Esophagus squamous epithelium (tissue), 4 donors: ENCODE measurements around the gene USH2A.

ENCODE experiments used
- POLR2A ChIP-seq, 4 donors: fragments of 450-650 bp; IDR thresholded peaks; one replicate each; pipeline ENCODE4 v1.6.1; 2017; ENCODE audit warnings: antibody characterized with exemption in 4 of 4, mild to moderate bottlenecking in 4 of 4, moderate library complexity in 3 of 4
- TF ChIP-seq, protein P1 (sequence below), 6 experiments: fragments of 450-650 bp in 4 of 6; fragments of 200-600 bp in 2 of 6; sonication (generic) in 2 of 6; IDR thresholded peaks; one replicate each; pipeline ENCODE4 v1.5.1; 2016 to 2019; ENCODE audit warnings: antibody characterized with exemption in 6 of 6, mild to moderate bottlenecking in 4 of 6, moderate library complexity in 4 of 6

DNA sequence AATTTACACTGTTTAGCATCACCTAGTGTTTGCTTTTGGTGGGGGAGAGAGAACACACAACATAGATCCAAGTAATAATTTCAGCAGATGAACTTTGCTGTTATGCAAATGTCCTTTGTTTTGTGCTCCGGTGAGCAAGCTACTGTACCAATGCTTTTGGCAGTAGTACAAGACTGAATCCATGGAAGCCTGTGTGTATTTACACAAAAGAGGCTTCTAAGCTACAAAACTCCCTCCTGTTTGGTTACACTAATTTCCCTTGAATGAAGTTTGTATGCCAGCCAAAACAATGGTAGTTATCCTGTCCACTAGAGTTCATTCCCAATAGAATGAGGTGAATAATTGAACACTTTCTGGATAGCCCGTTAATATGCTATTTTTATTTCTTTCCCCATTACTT lies 535.6 kb downstream of the USH2A start:
- TF ChIP-seq, protein P1, sequence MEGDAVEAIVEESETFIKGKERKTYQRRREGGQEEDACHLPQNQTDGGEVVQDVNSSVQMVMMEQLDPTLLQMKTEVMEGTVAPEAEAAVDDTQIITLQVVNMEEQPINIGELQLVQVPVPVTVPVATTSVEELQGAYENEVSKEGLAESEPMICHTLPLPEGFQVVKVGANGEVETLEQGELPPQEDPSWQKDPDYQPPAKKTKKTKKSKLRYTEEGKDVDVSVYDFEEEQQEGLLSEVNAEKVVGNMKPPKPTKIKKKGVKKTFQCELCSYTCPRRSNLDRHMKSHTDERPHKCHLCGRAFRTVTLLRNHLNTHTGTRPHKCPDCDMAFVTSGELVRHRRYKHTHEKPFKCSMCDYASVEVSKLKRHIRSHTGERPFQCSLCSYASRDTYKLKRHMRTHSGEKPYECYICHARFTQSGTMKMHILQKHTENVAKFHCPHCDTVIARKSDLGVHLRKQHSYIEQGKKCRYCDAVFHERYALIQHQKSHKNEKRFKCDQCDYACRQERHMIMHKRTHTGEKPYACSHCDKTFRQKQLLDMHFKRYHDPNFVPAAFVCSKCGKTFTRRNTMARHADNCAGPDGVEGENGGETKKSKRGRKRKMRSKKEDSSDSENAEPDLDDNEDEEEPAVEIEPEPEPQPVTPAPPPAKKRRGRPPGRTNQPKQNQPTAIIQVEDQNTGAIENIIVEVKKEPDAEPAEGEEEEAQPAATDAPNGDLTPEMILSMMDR (IDR thresholded peaks at IDR 0.05) = no peak
- TF ChIP-seq POLR2A (IDR thresholded peaks at IDR 0.05) = no peak
